H9 (cell line): ENCODE measurements around the gene UCMA. TPM values are rescaled to one million over a fixed set of nuclear protein-coding genes. Genes with fewer than 3 reads are reported as not detected.

Experiments used
- DNase-seq: peaks from one replicate; pipeline ENCODE4 v3.0.0-alpha.2; 2017
- H2AFZ ChIP-seq: one replicate; pipeline ENCODE4 v1.6.1; 2013; ENCODE audit warnings: mild to moderate bottlenecking, low read length, control low read depth, moderate library complexity
- H2AK5ac ChIP-seq: 2 replicates; pipeline ENCODE4 v1.6.1; 2013; ENCODE audit warnings: low read length, control low read depth, mixed read lengths; ENCODE audit not compliant: insufficient read length
- H2BK120ac ChIP-seq: one replicate; pipeline ENCODE4 v1.6.1; 2013; ENCODE audit warnings: low read depth, mild to moderate bottlenecking, low read length, control low read depth, inconsistent platforms; ENCODE audit not compliant: poor library complexity, severe bottlenecking
- H2BK12ac ChIP-seq: 2 replicates; pipeline ENCODE4 v1.6.1; 2013; ENCODE audit warnings: low read length, control low read depth, mixed read lengths, low read depth; ENCODE audit not compliant: insufficient read length
- H2BK15ac ChIP-seq: 2 replicates; pipeline ENCODE4 v1.6.1; 2013; ENCODE audit warnings: low read depth, low read length, control low read depth
- H2BK20ac ChIP-seq: one replicate; pipeline ENCODE4 v1.6.1; 2013; ENCODE audit warnings: low read depth, mild to moderate bottlenecking, low read length, control low read depth, inconsistent platforms; ENCODE audit not compliant: poor library complexity, severe bottlenecking
- H2BK5ac ChIP-seq: 2 replicates; pipeline ENCODE4 v1.6.1; 2013; ENCODE audit warnings: low read length, control low read depth, mixed read lengths; ENCODE audit not compliant: insufficient read length
- H3K14ac ChIP-seq: 2 replicates; pipeline ENCODE4 v1.6.1; 2013; ENCODE audit warnings: low read length, control low read depth; ENCODE audit not compliant: insufficient read depth
- H3K18ac ChIP-seq: 2 replicates; pipeline ENCODE4 v1.6.1; 2013; ENCODE audit warnings: low read depth, mild to moderate bottlenecking, mixed read lengths, low read length, control low read depth; ENCODE audit not compliant: insufficient read length
- H3K23ac ChIP-seq: 2 replicates; pipeline ENCODE4 v1.6.1; 2013; ENCODE audit warnings: low read length, control low read depth, mixed read lengths, low read depth; ENCODE audit not compliant: insufficient read length
- H3K23me2 ChIP-seq: 2 replicates; pipeline ENCODE4 v1.6.1; 2013; ENCODE audit warnings: low read depth, mild to moderate bottlenecking, mixed read lengths, low read length, control low read depth; ENCODE audit not compliant: insufficient read length, poor library complexity, severe bottlenecking
- H3K27ac ChIP-seq: 2 replicates; pipeline ENCODE4 v1.5.1; 2013; ENCODE audit warnings: low read length, control low read depth, mixed read lengths, low read depth; ENCODE audit not compliant: insufficient read length
- H3K27me3 ChIP-seq: 2 replicates; pipeline ENCODE4 v1.6.1; 2013; ENCODE audit warnings: low read length, control low read depth, inconsistent platforms; ENCODE audit not compliant: insufficient read depth
- H3K4ac ChIP-seq: 2 replicates; pipeline ENCODE4 v1.6.1; 2013; ENCODE audit warnings: low read depth, mild to moderate bottlenecking, control low read depth, inconsistent platforms, low read length, moderate library complexity
- H3K4me1 ChIP-seq: 2 replicates; pipeline ENCODE4 v1.6.1; 2013; ENCODE audit warnings: low read length, control low read depth, inconsistent platforms; ENCODE audit not compliant: insufficient read depth
- H3K4me2 ChIP-seq: 2 replicates; pipeline ENCODE4 v1.6.1; 2013; ENCODE audit warnings: low read length, control low read depth, mixed read lengths; ENCODE audit not compliant: insufficient read length, insufficient read depth
- H3K56ac ChIP-seq: 2 replicates; pipeline ENCODE4 v1.6.1; 2013; ENCODE audit warnings: low read depth, mild to moderate bottlenecking, mixed read lengths, low read length, control low read depth; ENCODE audit not compliant: insufficient read length
- H3K79me1 ChIP-seq: 2 replicates; pipeline ENCODE4 v1.6.1; 2013; ENCODE audit warnings: low read depth, mild to moderate bottlenecking, moderate library complexity, low read length, control low read depth, inconsistent platforms; ENCODE audit not compliant: insufficient read depth, poor library complexity, severe bottlenecking
- H3K79me2 ChIP-seq: 2 replicates; pipeline ENCODE4 v1.6.1; 2013; ENCODE audit warnings: low read length, control low read depth, inconsistent platforms; ENCODE audit not compliant: insufficient read depth
- H3K9ac ChIP-seq: 2 replicates; pipeline ENCODE4 v1.6.1; 2013; ENCODE audit warnings: low read length, control low read depth, mixed read lengths; ENCODE audit not compliant: insufficient read length; ENCODE audit errors: extremely low read depth
- H3K9me3 ChIP-seq: one replicate; pipeline ENCODE4 v1.6.1; 2013; ENCODE audit warnings: low read depth, low read length, inconsistent platforms; ENCODE audit not compliant: control insufficient read depth
- H3T11ph ChIP-seq: one replicate; pipeline ENCODE4 v1.6.1; 2013; ENCODE audit warnings: mild to moderate bottlenecking, low read length, control low read depth, inconsistent platforms
- H4K20me1 ChIP-seq: one replicate; pipeline ENCODE4 v1.6.1; 2013; ENCODE audit not compliant: control insufficient read depth, insufficient read length, insufficient read depth
- H4K5ac ChIP-seq: 2 replicates; pipeline ENCODE4 v1.6.1; 2013; ENCODE audit warnings: low read depth, mild to moderate bottlenecking, mixed read lengths, low read length, control low read depth; ENCODE audit not compliant: insufficient read length
- H4K8ac ChIP-seq: replicated peaks from 2 replicates; pipeline ENCODE4 v1.6.1; 2013; ENCODE audit warnings: low read length, control low read depth, mixed read lengths, low read depth; ENCODE audit not compliant: insufficient read length
- H4K91ac ChIP-seq: 2 replicates; pipeline ENCODE4 v1.6.1; 2013; ENCODE audit warnings: low read depth, mild to moderate bottlenecking, moderate library complexity, mixed read lengths, low read length, control low read depth; ENCODE audit not compliant: insufficient read length
- H3K27ac Mint-ChIP-seq, 3 experiments: 2 replicates in 2 of 3; 3 replicates in 1 of 3; pipeline ENCODE4 v1.8.0; 2020 to 2021; ENCODE audit warnings: mixed read lengths in 3 of 3, mild to moderate bottlenecking in 1 of 3, moderate library complexity in 1 of 3
- H3K27me3 Mint-ChIP-seq: 2 replicates; pipeline ENCODE4 v1.8.0; 2021; ENCODE audit warnings: low read depth, mild to moderate bottlenecking, moderate library complexity, mixed read lengths
- H3K36me3 Mint-ChIP-seq, 3 experiments: 2 replicates in 2 of 3; 3 replicates in 1 of 3; pipeline ENCODE4 v1.8.0; 2020 to 2021; ENCODE audit warnings: low read depth in 3 of 3, mixed read lengths in 3 of 3; ENCODE audit not compliant: insufficient read depth in 1 of 3
- H3K4me1 Mint-ChIP-seq, 2 experiments: 2 replicates each; pipeline ENCODE4 v1.8.0; 2020; ENCODE audit warnings: mixed read lengths in 2 of 2
- H3K4me3 Mint-ChIP-seq, 2 experiments: 2 replicates in 1 of 2; 3 replicates in 1 of 2; pipeline ENCODE4 v1.8.0; 2020 to 2021; ENCODE audit warnings: mild to moderate bottlenecking in 2 of 2, mixed read lengths in 2 of 2, moderate library complexity in 1 of 2
- H3K9me3 Mint-ChIP-seq, 2 experiments: 2 replicates in 1 of 2; 3 replicates in 1 of 2; pipeline ENCODE4 v1.8.0; 2020; ENCODE audit warnings: mild to moderate bottlenecking in 2 of 2, mixed read lengths in 2 of 2, moderate library complexity in 1 of 2
- CTCF ChIP-seq: fragments of 200-600 bp; sonication (generic); conservative IDR thresholded peaks from 3 replicates; pipeline ENCODE4 v1.8.0; 2021; ENCODE audit warnings: antibody characterized with exemption, mild to moderate bottlenecking
- WGBS: extraction: QIAGEN DNeasy Blood & Tissue Kit; methylation state at CpG from one replicate; pipeline ENCODE4 v1.1.7; 2013; ENCODE audit warnings: missing lambda C conversion rate, low lambda C conversion rate, mixed read lengths; ENCODE audit not compliant: insufficient read length; ENCODE audit errors: extremely low coverage; 5-methylcytosine and 5-hydroxymethylcytosine counted together
- total RNA-seq: library from RNA; stranded (reverse); gene quantifications from 2 replicates; pipeline ENCODE4 v1.2.1, GENCODE V29; 2021

The UCMA gene
- total RNA-seq, 1 experiment from 2014 or later: not detected

- H4K5ac ChIP-seq: no peak overlapping the region
- no peaks in the 10 kb centered on the region for H3K9me3 Mint-ChIP-seq
- no peak overlapping the region for H2BK120ac ChIP-seq
- no peaks in the 10 kb centered on the region for H3K9me3 ChIP-seq
- H2BK15ac ChIP-seq: no peak overlapping the region
- H2BK5ac ChIP-seq: no peak overlapping the region
- H2BK12ac ChIP-seq: no peak overlapping the region
- H3K4me2 ChIP-seq: no peak overlapping the region
- H3K79me1 ChIP-seq: no peaks in the 10 kb centered on the region
- no peak overlapping the region for H4K8ac ChIP-seq
- H3K4ac ChIP-seq: no peak overlapping the region
- H3K27me3 Mint-ChIP-seq: peaks cover 3% of the 10 kb centered on the region; the same call in 1 of the 2 replicates
- peaks cover 10% of the 10 kb centered on the region; the same call in 1 of the 2 replicates for H3K4me1 ChIP-seq
- H3K56ac ChIP-seq: no peak overlapping the region
- H3K27ac ChIP-seq: no peak overlapping the region
- no peak overlapping the region for H2AK5ac ChIP-seq
- H2BK20ac ChIP-seq: no peak overlapping the region
- no peaks in the 10 kb centered on the region for H3K23me2 ChIP-seq
- no CpG with 5 or more reads among the region's 6 CpGs for WGBS
- H3K4me1 Mint-ChIP-seq: peaks cover 25 to 35% of the 10 kb centered on the region in 2 experiments
- no peak overlapping the region for H3K23ac ChIP-seq
- DNase-seq: no peak
- H3K27ac Mint-ChIP-seq: no peak overlapping the region
- no peak overlapping the region for H3K14ac ChIP-seq
- H3T11ph ChIP-seq: no peak overlapping the region
- H4K20me1 ChIP-seq: peaks cover 3% of the 10 kb centered on the region
- no peak overlapping the region for H3K9ac ChIP-seq
- no peak overlapping the region for H2AFZ ChIP-seq
- H3K4me3 Mint-ChIP-seq: no peak overlapping the region
- H4K91ac ChIP-seq: no peak overlapping the region
- no peak for TF ChIP-seq CTCF
- no peak overlapping the region for H3K18ac ChIP-seq
- H3K36me3 Mint-ChIP-seq: no peaks in the 10 kb centered on the region
- no peaks in the 10 kb centered on the region for H3K27me3 ChIP-seq
- H3K79me2 ChIP-seq: no peaks in the 10 kb centered on the region
Measured at GRCh38 chr10:13231808-13232207, 2.4 kb downstream of the UCMA start.
